Medulla oblongata (tissue), 1 donor: ENCODE results near the gene ST3GAL5.

Source experiments
- DNase-seq: peaks from one replicate; pipeline ENCODE4 v3.0.0-alpha.2; 2015; ENCODE audit errors: extremely low spot score

The ST3GAL5 gene

DNA sequence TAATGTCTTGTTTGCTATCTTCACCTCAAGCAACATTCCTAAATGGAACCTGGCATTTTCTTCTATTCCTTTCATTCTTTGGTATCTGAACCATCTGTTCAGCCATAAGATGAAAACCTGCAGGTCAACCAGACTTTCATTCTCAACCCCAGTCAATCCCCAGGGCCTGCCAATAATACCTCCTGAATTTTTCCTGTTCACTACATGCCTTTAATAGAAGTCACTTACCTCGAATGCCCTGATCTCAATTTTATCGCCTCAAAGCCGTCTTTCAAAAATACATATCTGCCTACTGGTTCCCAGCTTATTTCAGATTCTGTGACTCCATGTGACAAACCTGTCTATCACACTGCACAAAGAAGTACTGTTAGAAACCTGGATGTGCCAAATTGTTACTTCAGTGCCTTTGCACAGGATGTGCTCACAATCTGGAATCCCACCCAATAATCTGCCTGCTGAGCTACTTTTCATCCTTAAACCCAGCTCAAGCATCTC lies 22.6 kb downstream of the ST3GAL5 start:
- DNase-seq: no peak

GRCh38 chr2:85865539-85866164 lies 23.1 kb downstream of the ST3GAL5 start:
- DNase-seq: no peak

DNA sequence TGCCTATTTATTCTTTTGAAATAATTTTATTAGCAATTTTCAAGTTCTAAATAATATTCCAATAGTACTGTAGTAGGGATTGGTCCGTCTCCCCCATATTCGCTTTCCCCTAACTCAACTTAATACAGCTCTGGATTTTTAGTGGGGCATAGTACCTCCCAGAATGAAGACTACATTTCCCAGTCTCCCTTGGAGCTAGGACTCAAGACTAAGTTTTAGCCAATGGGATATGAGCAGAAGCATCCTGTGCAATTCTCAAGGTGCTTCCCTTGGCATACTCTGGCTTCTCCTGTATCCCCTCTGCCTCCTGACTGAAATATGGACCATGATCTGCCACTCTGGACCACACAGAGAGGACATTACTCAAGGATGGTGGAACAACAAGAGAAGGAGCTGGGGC lies 24.1 kb downstream of the ST3GAL5 start:
- DNase-seq: no peak

DNA sequence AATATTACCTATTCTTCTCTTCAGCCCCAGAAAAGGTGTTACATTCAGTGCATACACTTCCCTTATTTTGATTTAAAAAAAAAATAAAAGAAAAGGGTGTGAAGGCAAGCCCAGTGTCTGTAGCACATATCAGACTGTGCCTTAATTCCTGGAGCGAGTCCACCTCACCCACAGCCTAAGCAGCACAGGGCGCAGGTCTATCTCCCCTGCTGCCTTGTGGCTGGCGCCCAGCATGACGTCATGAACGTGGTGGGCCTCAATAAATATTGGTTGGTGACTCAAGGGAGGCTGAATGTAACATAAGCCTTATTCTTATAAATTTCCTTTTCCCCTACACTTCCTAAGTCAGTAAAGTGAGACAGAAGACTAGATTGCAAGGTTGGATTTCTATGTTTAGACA lies 26.4 kb downstream of the ST3GAL5 start:
- DNase-seq: no peak

- no peak for DNase-seq
These were observed 27.1 kb downstream of the ST3GAL5 start for GRCh38 chr2:85861650-85862049.

DNA sequence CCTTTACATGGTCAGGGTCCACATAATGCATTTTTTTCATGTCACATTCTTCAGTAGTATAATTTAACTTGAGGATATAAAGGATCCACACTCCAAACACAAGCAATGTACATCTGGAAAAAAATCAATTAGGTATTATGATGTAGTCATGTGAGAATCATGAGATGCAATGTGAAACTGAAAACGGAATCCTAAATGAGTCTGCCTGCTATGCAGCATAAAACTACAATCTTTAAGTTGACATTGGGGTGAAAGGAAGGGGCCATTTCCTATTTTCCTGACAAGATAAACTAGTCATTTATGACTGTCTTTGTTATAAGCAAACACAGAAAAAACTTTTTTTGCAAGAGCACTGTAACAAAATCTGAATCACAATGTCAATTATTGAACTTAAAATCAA lies 27.6 kb downstream of the ST3GAL5 start:
- no peak for DNase-seq

DNA sequence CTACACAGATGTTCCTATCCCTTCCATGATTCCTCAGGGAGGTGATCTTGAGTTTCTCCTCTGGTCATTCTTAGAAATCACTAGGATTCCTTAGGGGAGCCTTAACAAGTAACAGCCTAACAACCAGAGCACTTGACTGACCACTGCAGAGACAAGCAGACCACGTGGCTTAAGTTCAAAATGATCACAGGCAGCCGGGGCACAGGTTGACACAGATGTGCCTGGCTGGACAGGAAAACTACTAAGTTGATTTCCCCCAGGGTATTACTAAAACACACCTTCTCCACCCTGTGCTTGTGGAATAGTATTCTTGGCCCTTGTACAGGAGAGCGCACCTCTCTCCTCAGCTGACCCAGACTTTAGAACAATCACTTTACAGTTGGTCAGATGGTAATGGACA lies 29.9 kb downstream of the ST3GAL5 start:
- DNase-seq: no peak

DNA sequence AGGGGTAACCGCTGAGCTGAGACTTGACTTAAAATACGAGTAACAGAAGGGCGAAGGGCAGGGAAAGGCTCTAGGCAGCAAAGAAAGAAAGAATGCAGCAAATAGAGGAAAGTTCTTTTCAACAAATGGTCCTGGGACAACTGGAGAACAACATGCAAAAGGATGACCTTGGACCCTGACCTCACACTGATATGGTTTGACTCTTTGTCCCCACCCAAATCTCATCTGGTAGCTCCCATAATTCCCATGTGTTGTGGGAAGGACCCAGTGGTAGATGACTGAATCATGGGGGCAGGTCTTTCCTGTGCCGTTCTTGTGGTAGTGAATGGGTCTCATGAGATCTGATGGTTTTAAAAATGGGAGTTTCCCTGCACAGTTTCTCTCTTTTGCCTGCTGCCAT lies 33.9 kb downstream of the ST3GAL5 start:
- no peak for DNase-seq

DNA sequence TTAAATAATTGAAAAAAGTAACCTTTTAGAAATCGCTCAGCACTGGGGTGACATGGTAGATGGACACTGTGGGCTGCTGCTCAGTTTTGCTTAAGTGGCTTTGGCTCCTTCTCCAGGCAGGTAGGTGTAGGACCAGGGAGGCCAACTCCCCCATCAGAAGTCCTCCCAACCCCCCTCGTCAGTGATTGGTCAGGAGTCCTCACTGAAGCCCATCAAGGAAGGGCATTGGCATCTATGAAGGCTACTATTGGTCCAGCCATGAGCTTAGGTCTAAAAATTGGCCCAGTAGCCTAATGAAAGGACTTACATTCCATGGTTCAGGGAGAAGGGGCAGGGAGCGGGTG lies 34.7 kb downstream of the ST3GAL5 start:
- no peak for DNase-seq

DNA sequence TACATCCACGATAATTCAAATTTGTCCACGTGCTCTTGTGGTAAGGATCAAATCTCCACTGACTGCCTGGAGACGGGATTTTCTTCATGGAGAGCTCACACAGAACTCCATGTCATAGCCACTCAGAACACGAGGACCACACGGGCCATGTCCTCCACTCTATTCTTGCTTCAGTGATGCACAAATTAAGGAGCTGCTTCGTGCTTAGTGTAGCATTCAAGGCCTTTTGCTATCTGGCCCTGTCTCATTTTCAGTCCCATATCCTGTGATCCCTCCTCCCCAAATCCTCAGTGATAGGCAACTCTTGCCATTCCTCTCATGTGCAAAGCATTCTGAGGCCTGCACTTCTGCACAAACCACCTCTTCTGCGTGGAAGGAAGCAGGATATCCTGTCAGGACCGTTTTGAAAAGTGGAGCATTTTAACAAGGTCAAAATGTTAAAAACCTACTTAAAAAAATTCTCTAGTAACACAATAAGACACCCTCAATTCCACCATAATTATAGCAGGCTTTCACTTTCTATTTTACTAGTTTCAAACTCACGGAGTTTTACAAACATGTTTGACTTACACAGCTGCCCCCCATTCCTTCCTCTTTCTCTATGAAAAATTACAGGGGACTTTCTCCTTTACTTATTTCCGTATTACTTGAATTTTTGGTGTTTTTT lies 35.2 kb downstream of the ST3GAL5 start:
- no peak for DNase-seq

- DNase-seq: peak; percentile 53
These were observed 35.8 kb downstream of the ST3GAL5 start for GRCh38 chr2:85852937-85853498.

DNA sequence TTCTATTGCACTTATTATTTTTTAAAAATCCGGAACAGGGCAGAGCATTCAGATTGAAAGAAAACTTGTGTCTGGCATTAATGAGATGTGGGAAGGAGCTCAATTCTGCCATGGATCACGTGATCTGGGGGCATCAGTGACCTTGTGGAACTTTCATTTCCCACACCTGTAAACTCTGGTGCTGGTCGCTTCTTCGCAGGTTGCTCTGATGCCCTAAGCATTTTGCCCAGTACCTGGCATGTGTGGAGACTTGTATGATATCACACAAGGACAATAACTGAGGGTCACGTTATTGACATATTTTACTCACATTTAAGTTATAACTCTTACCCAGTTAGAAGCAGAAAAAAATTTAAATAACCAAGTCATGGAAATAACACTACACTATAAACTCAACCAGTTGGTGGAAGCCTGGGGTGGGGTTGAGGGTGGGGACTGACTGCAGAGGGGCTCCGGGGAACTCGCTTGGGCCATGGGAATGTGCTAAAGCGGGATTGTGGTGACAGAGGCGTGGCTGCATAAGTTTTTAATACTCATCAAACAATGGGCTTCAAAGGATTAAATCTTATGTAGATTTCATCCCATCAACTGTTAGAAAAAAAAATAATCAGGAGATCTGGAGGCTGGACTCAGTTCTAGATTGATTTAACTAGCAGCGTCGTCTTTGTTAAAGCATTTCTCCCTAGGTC lies 36.5 kb downstream of the ST3GAL5 start:
- no peak for DNase-seq

- peak; percentile 81 for DNase-seq
These were observed 37.3 kb downstream of the ST3GAL5 start for GRCh38 chr2:85851253-85852151.

GRCh38 chr2:85850451-85850850 lies 38.3 kb downstream of the ST3GAL5 start:
- DNase-seq: no peak

- no peak for DNase-seq
These were observed 41.7 kb downstream of the ST3GAL5 start for GRCh38 chr2:85847051-85847588.

DNA sequence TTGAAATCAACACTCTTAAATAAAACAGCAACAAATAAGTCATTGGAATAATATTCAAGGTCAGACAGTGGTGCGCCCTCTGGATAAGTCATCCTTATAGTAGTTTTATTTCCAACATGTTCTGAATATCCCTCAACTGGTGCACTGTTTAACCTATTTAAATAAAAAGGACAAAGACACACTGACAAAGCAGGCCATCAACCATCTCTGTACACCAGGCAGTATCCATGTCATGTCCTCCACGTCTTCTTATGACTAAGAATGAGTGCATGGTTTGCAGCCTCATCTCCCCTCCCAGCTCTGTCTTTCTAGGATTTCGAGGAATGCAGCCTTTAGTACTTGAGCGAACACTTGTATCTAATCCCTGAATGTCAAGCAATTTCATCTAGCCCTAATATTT lies 42.4 kb downstream of the ST3GAL5 start:
- no peak for DNase-seq

GRCh38 chr2:85844486-85844885 lies 44.3 kb downstream of the ST3GAL5 start:
- no peak for DNase-seq

DNA sequence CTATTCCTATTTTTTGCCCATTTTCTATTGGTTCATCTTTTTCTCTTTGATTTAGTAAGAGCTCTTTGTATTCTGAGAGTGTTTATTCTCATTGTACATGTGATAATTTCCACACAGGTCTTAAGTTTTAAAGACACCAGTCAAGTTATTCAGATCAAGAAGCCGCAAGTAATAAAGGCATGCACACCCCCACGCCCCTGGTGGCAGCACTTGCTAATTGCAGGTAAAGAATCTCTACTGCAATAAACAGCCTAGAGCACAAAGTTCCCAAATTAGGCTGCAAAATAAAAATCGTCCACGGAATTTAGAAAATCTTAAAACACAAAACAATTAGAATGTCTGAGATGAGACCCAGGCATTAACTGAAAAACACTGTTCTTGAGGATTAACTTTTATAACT lies 45.2 kb downstream of the ST3GAL5 start:
- no peak for DNase-seq

- DNase-seq: no peak
These were observed 48.7 kb downstream of the ST3GAL5 start for GRCh38 chr2:85840091-85840490.

- no peak for DNase-seq
These were observed 49.3 kb downstream of the ST3GAL5 start for GRCh38 chr2:85839461-85839860.

GRCh38 chr2:85838641-85839040 lies 50.1 kb downstream of the ST3GAL5 start:
- no peak for DNase-seq

GRCh38 chr2:85838181-85838580 lies 50.6 kb downstream of the ST3GAL5 start:
- DNase-seq: no peak
